ENCODE data around the gene GNB1. TPM values are rescaled to one million over a fixed set of nuclear protein-coding genes. Genes with fewer than 3 reads are reported as not detected.
"Not testable (repeated sequence)": the region's sequence is repeated elsewhere in the genome, so short reads cannot be mapped to it uniquely, and the experiment has no call there.

The GNB1 gene
- total RNA-seq, 2 donors from 2014 or later: 350 to 418 TPM

DNA sequence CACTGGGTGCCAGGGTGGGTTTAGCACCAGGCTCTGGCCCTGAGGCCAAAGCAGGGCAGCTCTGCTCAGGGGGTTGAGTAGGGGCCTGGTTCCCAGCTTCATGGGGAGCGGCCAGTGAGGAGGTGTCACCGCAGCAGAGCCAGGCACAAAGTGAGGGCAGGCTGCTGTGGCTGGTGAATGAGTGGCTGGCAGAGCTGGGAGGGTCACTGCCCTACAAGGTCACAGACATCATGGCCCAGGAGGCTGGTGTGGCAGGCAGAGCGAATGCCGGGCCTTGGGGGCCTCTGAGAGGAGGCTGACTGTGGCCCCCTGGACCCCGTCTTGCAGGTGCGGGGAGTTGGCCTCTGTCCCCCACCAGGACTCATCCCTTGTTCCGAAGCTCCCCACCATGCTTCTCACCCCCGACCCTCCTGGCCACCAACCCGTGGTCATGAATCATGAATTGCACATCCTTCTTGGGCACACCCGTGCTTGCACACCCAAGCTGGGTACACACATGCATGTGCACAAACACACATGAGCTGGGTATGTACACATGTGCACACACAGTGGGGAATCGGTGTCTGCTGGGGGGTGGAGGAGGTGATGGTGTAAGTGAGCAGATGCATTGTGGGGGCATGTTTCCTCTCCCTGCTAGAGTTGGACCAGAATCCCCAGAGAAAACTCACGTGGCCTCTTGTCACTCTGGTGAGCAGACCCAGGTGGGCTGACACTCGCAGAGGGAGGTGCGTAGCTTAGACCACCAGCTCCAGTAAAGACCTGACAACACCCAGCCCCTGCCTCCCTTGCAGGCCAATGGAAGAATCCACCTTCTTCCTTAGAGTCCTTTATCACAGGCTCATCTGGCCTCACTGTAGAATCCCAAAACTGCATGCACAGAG is 4.8 kb upstream of the GNB1 start:
- Mint-ChIP-seq H3K9me3 (no peaks in the 10 kb centered on the region), H3K27me3 (ENCODE audit: low read depth) (no peaks in the 10 kb centered on the region), H3K4me1 (ENCODE audit: low read depth) (peaks cover 43% of the 10 kb centered on the region), H3K27ac (no peak overlapping the region), H3K4me3 (no peak overlapping the region), H3K36me3 (ENCODE audit: insufficient read depth in 2 of 2) (peaks cover 0 to 5% of the 10 kb centered on the region in 2 donors)
- no peak for DNase-seq
- ATAC-seq (replicated peaks in 1 of 2): no peak

DNA sequence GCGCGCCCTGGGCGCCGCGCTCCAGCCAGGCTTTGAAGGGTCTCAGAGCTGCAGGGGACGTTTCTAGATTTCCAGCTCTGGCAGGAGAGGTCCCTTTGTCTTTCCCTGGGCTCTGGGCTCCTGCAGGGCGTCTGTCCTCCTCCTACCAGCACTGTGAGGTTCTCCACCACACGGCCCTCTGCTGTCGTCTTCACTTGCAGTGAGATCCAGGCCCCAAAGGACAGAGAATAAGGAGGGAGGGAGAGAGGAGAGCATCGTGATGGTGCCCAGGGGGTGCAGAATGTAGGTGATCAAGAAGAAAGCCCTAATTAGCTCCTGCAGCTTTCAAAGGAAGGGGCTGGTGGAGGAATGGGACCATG is 4.2 kb upstream of the GNB1 start:
- Mint-ChIP-seq H3K27me3 (ENCODE audit: low read depth) (no peaks in the 10 kb centered on the region), H3K27ac (no peak overlapping the region), H3K36me3 (ENCODE audit: insufficient read depth in 2 of 2) (peaks cover 0 to 5% of the 10 kb centered on the region in 2 donors), H3K4me1 (ENCODE audit: low read depth) (peaks cover 43% of the 10 kb centered on the region), H3K4me3 (no peak overlapping the region), H3K9me3 (no peaks in the 10 kb centered on the region)
- DNase-seq (no peak), ATAC-seq (replicated peaks in 1 of 2) (no peak)

DNA sequence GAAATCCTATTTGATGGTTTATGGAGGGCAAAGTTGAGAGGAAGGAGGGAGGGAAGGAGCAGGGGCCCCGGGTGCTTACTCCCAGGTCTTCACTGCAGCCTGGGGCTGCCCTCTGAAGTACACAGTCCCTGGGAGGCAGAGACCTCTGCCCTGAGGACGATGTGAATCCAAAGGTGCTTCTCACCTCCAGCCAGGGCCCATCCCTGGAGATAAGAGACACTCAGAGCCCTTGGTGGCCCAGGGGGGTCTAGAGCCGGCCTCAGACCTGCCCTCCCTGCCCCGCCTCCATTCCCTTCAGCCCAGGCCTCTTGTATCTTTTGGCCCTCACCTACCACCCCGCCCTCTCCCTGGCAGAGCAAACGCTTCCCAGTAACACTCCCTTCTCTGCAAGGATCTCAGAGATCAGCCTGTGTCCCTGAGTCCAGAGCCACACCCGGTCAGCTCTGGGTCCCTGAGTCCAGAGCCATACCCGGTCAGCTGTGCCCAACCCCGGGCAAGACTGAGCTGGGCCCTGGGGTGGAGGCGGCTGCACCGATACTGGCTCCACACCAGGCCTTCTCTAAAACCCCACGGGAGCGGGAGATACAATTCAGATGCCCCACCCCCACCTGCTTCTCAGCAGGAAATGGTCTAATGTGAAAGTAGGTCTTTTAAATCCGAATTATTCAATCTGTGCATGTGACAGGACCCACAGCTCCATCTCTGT is 3.6 kb upstream of the GNB1 start:
- Mint-ChIP-seq H3K4me3 (no peak overlapping the region), H3K4me1 (ENCODE audit: low read depth) (peaks cover 38% of the 10 kb centered on the region), H3K36me3 (ENCODE audit: insufficient read depth in 2 of 2) (peaks cover under 1 to 5% of the 10 kb centered on the region in 2 donors), H3K27ac (no peak overlapping the region), H3K27me3 (ENCODE audit: low read depth) (no peaks in the 10 kb centered on the region), H3K9me3 (no peaks in the 10 kb centered on the region)
- DNase-seq: no peak
- ATAC-seq (replicated peaks in 1 of 2): no peak

DNA sequence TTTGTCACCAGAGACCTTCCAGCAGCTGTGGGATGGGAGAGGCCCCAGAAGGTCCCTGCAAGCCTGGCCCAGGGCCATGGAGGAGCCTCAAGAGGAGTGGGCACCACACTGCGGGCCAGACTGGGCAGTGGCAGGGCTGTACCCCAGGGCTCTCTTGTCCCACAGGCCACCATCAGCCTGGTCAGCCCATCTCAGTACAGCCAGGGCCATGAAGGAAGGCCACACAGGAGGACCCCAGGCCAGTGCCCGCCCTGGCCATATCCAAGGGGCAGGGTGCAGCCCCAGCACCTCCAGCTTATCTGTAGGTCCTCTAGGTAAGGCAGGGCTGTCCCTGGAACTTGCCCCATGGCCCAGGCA is 3.1 kb upstream of the GNB1 start:
- DNase-seq (no peak), ATAC-seq (replicated peaks in 1 of 2) (no peak)
- Mint-ChIP-seq H3K9me3 (no peaks in the 10 kb centered on the region), H3K27me3 (ENCODE audit: low read depth) (no peaks in the 10 kb centered on the region), H3K27ac (no peak overlapping the region), H3K4me3 (no peak overlapping the region), H3K4me1 (ENCODE audit: low read depth) (peaks cover 37% of the 10 kb centered on the region), H3K36me3 (ENCODE audit: insufficient read depth in 2 of 2) (peaks cover 5 to 7% of the 10 kb centered on the region in 2 donors)

DNA sequence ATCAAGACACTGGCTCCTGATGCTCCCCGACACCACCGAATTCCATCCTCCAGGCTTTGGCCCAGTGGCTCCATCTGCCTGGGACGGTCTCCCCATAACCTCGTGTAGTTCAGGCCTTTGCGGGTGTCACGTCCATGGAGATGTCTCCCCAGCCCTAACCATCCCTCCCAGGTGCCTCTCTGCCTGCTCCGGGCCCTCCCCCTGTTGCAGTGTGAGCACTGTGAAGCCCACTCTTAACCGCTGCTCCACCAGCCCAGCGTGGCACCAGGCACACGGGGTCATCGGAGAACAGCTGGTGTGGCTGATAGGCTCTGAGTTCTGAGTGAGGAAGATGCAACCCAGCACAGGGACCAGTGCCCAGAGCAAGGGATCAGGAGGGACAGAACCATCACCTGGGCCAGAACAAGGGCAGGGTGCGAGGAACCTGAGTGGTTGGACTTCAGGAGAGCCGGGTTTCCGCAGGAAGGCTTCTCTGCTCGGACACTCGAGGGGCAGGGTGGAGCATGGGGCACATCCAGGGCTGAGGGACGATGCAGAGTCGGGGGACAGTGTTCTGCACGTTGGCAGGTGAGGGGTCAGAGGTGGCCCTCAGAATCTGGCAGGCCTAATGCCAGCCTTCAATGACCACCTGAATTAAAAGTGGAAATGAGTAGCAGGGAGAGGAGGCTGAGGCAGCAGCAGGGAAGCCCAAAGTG is 2.6 kb upstream of the GNB1 start:
- Mint-ChIP-seq H3K4me3 (peak overlapping the region in 1 of 2 donors; percentile 55), H3K36me3 (ENCODE audit: insufficient read depth in 2 of 2) (peaks cover 8 to 10% of the 10 kb centered on the region in 2 donors), H3K4me1 (ENCODE audit: low read depth) (peaks cover 43% of the 10 kb centered on the region), H3K27me3 (ENCODE audit: low read depth) (no peaks in the 10 kb centered on the region), H3K9me3 (no peaks in the 10 kb centered on the region), H3K27ac (peak overlapping the region; percentile 44)
- DNase-seq: no peak
- ATAC-seq (replicated peaks in 1 of 2): no peak

DNA sequence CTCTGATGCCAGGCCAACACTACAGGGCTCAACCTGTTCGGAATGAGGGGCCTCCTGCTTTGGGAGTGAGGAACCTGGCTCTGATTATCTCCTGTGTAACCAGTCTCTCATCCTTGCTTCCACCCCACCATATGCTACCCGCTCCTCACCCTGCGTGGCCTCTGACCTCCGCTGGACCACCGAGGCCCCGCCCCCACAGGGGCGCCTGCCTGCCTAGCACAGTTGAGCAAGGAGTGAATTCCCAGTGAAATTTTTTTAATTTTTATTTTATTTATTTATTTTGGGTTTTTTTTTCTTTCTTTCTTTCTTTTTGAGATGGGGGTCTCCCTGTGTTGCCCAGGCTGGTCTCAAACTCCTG is 1.9 kb upstream of the GNB1 start:
- H3K9me3 Mint-ChIP-seq: no peaks in the 10 kb centered on the region
- H3K27ac Mint-ChIP-seq: peak overlapping the region; percentile 84
- H3K36me3 Mint-ChIP-seq (ENCODE audit: insufficient read depth in 2 of 2): peaks cover 8 to 10% of the 10 kb centered on the region in 2 donors
- no peaks in the 10 kb centered on the region for H3K27me3 Mint-ChIP-seq (ENCODE audit: low read depth)
- DNase-seq (no peak), ATAC-seq (replicated peaks in 1 of 2) (no peak)
- peak overlapping the region; percentile 79 to 89 for H3K4me3 Mint-ChIP-seq
- peaks cover 48% of the 10 kb centered on the region for H3K4me1 Mint-ChIP-seq (ENCODE audit: low read depth)

DNA sequence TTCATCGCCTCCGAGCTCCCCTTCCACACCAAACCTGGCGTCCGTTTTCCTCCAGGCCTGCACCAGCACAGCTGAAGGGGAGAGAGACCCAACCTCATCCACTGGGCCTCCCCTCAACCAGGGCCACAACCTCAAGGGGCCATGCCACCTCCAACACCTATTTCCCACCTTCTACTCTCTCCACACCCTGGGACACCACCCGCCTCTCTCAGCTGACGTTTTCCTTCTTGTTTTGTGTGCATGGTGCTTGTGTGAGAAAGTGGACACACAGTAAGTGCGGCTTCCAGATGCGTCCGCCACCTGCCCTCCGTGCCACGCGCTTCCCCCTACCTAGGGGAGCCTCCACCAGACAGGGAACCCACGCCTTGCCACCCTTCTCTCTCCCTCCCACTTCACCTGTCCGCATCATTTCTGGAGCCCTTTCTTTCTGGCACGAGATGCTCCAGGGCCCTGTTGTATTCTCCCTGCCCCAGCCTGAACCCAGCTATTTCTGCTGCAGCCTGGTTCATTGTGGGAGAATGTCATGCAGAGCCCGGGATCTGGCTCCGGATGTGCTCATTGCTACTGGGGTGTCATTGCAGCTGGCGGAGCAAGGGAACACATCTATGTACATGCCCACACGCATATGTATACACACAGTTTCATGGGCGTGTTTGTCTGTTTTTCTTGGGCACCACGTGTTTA is 1.3 kb upstream of the GNB1 start:
- Mint-ChIP-seq H3K27ac (peak overlapping the region; percentile 84), H3K4me3 (peak overlapping the region; percentile 79 to 89), H3K9me3 (no peaks in the 10 kb centered on the region), H3K36me3 (ENCODE audit: insufficient read depth in 2 of 2) (peaks cover 8 to 10% of the 10 kb centered on the region in 2 donors), H3K4me1 (ENCODE audit: low read depth) (peaks cover 48% of the 10 kb centered on the region), H3K27me3 (ENCODE audit: low read depth) (no peaks in the 10 kb centered on the region)
- ATAC-seq (replicated peaks in 1 of 2): no peak
- DNase-seq: no peak

DNA sequence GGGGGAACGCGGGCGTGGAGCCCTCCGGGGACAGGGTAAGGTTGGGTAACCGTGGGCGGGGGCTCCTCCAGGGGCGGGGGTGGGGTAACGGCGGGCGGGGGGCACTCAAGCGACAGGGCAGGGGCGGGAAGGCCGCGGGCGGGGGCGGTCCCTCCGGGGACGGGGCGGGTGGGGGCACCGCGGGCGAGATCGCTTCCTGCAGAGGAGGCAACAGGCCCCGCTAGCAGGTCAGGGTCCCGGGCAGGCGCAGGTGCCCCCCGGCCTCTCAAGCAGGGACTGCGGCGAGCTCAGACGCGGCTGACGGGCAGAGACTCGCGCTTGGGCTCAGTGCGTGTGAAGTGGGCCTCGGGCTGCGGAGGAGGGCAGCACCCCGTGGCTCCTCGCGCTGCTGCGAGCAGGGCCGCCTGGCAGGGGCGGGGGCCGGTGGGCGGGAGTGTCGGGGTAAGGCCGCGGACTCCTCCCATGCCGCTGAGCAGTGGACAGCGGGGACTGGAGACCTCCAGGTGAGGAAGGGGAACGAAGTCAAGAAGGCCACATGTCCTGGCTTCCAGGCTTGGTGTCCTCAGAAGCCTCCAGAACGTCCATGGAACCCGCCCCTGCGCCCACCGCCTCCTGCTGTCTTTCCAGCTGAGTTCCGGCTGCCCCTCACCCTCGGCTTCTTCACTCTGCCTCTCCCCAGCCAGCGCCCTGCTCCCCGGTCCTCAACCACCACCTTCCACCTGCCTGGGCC is 627 bp upstream of the GNB1 start:
- ATAC-seq (replicated peaks in 1 of 2) (peak; percentile 54), DNase-seq (peak; percentile 66 to 69)
- Mint-ChIP-seq H3K9me3 (no peaks in the 10 kb centered on the region), H3K36me3 (ENCODE audit: insufficient read depth in 2 of 2) (peaks cover 8 to 10% of the 10 kb centered on the region in 2 donors), H3K27ac (peak overlapping the region; percentile 84), H3K4me1 (ENCODE audit: low read depth) (peaks cover 54% of the 10 kb centered on the region), H3K4me3 (peak overlapping the region; percentile 79 to 89), H3K27me3 (ENCODE audit: low read depth) (no peaks in the 10 kb centered on the region)

DNA sequence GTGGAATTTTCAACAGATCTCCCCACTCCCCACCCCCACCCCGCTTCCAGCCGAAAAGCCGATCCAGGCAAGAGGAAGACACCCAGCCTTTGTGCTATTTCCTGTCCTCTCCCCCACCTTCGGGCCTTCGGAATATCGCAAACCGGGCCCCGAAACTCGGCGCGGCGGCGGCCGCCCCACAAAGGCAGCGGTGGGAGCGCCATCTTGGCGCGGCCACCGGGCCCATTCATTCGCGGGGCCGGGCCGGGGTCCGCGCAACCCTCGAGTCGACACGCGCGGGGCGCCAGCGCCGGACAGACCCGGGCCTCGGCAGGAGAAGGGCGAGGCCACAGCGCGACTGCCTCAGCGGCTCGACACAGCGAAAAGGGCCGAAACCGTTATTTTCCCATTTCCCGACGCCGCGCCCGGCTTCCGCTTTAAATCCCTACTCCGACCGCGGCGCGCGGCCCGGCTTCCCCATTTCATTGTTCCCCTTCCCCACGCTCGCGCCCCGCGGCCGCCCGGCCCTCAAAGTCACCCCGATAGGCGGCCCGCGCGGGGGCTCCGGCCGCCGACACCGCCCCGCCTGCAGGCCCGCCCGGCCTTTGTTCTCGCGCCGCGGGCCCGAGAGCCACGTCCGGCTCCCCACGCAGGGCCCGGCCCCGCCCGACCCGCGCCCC is 911 bp downstream of the GNB1 start:
- peaks cover 57% of the 10 kb centered on the region for H3K4me1 Mint-ChIP-seq (ENCODE audit: low read depth)
- H3K36me3 Mint-ChIP-seq (ENCODE audit: insufficient read depth in 2 of 2): peaks cover 8 to 10% of the 10 kb centered on the region in 2 donors
- peak; percentile 53 to 63 for DNase-seq

DNA sequence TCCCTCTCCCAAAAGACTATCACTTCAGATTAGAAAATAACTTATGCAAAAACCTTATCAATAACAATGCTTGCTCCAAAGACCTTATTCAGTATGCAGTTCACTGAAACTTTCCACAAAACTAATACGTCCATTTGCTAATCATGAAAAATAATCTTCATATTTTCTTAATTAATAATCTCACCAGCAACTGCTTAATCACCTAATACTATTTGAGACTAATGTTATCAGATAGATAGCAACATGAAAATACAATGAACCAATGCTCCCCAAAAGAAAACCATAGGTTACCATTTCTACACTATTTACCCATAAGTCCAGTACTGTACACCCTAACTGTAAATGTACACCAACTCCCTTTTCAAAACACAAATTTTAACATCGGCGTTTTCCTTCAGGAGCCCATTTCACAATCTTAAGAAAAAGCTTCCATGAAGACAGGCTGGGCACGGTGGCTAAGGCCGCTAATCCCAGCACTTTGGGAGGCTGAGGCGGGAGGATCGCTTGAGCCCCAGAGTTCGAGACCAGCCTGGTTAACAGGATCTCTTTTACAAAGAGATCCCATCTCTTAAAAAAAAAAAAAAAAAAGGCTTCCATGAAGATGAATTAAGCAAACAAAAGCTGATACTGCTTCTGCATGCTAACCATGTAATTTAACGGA is 1.7 kb downstream of the GNB1 start:
- DNase-seq (no peak), ATAC-seq (replicated peaks in 1 of 2) (no peak)
- Mint-ChIP-seq H3K27ac (peak overlapping the region; percentile 93), H3K36me3 (ENCODE audit: insufficient read depth in 2 of 2) (peaks cover 8 to 10% of the 10 kb centered on the region in 2 donors), H3K4me1 (ENCODE audit: low read depth) (peaks cover 56% of the 10 kb centered on the region), H3K4me3 (peak overlapping the region; percentile 76 to 96), H3K9me3 (no peaks in the 10 kb centered on the region), H3K27me3 (ENCODE audit: low read depth) (no peaks in the 10 kb centered on the region)

More for the DNA sequence above, 911 bp downstream of the GNB1 start:
- Mint-ChIP-seq H3K27ac (peak overlapping the region; percentile 93), H3K9me3 (no peaks in the 10 kb centered on the region), H3K4me3 (peak overlapping the region; percentile 76 to 96), H3K27me3 (ENCODE audit: low read depth) (no peaks in the 10 kb centered on the region)
- ATAC-seq (replicated peaks in 1 of 2): peak; percentile 50 to 56

DNA sequence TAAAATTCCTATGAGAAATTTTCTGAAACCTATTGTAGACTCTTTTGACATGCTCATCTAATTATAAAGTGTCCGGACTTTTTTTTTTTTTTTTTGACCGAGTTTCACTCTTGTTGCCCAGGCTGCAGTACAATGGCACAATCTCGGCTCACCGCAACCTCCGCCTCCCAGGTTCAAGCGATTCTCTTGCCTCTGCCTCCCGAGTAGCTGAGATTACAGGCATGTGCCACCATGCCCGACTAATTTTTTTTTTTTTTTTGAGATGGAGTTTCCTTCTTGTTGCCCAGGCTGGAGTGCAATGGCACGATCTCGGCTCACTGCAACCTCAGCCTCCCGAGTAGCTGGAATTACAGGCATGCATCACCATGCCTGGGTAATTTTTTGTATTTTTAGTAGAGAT is 7.0 kb downstream of the GNB1 start:
- H3K9me3 Mint-ChIP-seq; H3K36me3 Mint-ChIP-seq (ENCODE audit: insufficient read depth in 2 of 2); H3K4me3 Mint-ChIP-seq; H3K27ac Mint-ChIP-seq; DNase-seq; H3K27me3 Mint-ChIP-seq (ENCODE audit: low read depth); ATAC-seq (replicated peaks in 1 of 2): not testable (repeated sequence)
- H3K4me1 Mint-ChIP-seq (ENCODE audit: low read depth): peaks cover 77% of the 10 kb centered on the region
